ENCODE results near the gene CHST10.

DNA sequence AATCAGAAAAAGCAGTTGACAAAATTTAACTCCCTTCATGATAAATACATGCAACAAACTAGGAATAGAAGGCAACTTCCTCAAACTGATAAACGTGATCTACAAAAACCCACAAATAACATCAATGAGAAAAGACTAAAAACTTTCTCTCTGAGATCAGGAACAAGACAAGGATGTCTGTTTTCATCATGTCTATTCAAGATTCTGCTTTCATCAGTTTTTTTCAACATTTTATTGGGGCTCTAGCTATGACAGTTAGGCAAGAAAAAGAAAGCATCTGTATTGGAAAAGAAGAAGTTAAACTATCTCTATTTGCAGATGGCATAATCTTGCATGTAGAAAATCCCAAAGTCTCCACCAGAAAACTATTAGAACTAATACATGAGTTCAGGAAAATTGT is 12.3 kb upstream of the CHST10 start:
- TF ChIP-seq, protein P1, sequence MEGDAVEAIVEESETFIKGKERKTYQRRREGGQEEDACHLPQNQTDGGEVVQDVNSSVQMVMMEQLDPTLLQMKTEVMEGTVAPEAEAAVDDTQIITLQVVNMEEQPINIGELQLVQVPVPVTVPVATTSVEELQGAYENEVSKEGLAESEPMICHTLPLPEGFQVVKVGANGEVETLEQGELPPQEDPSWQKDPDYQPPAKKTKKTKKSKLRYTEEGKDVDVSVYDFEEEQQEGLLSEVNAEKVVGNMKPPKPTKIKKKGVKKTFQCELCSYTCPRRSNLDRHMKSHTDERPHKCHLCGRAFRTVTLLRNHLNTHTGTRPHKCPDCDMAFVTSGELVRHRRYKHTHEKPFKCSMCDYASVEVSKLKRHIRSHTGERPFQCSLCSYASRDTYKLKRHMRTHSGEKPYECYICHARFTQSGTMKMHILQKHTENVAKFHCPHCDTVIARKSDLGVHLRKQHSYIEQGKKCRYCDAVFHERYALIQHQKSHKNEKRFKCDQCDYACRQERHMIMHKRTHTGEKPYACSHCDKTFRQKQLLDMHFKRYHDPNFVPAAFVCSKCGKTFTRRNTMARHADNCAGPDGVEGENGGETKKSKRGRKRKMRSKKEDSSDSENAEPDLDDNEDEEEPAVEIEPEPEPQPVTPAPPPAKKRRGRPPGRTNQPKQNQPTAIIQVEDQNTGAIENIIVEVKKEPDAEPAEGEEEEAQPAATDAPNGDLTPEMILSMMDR (IDR thresholded peaks at IDR 0.05; ENCODE audit: low read depth, low read length): no peak
- TF ChIP-seq POLR2A (IDR thresholded peaks at IDR 0.05; ENCODE audit: extremely low read depth, insufficient read length): no peak

Data from NB4 (cell line).